Measurements from ENCODE around the gene RORB.

- no peak for TF ChIP-seq CTCF (IDR thresholded peaks at IDR 0.05)
- no peak for TF ChIP-seq TCF7L2 (IDR thresholded peaks at IDR 0.05; ENCODE audit: low read depth, low read length)
- no peak for TF ChIP-seq POLR2AphosphoS5 (IDR thresholded peaks at IDR 0.05; ENCODE audit: low read depth, low read length)
- TF ChIP-seq SIN3A (IDR thresholded peaks at IDR 0.05; ENCODE audit: borderline replicate concordance, insufficient read depth, low read depth, low read length), result no peak
- no peak for TF ChIP-seq REST (IDR thresholded peaks at IDR 0.05; ENCODE audit: insufficient read depth in 1 of 2, low read depth in 2 of 2, low read length in 1 of 2)
Observed at GRCh38 chr9:74672237-74672636, 175.1 kb downstream of the RORB start.

All from Panc1 (cell line).